ENCODE measurements around the gene FADS2.

FADS2 gene

GRCh38 chr11:61902313-61902712 lies 74.2 kb downstream of the FADS2 start:
- Histone ChIP-seq H3K27ac (ENCODE audit: low read depth, low read length) (no peak overlapping the region), H3K36me3 (ENCODE audit: control insufficient read depth, insufficient read depth, low read length) (no peaks in the 10 kb centered on the region), H3K4me1 (ENCODE audit: control insufficient read depth, insufficient read depth, low read length) (peaks cover 20% of the 10 kb centered on the region), H3K9ac (ENCODE audit: low read length) (no peak overlapping the region), H3K27me3 (ENCODE audit: control insufficient read depth, insufficient read depth, low read length) (no peaks in the 10 kb centered on the region), H3K9me3 (ENCODE audit: control insufficient read depth, insufficient read depth, low read depth, low read length) (no peaks in the 10 kb centered on the region), H3K4me3 (ENCODE audit: low read depth, low read length) (no peak overlapping the region)

GRCh38 chr11:61903845-61904244 lies 75.7 kb downstream of the FADS2 start:
- H3K9ac ChIP-seq (ENCODE audit: low read length), result no peak overlapping the region
- H3K27me3 ChIP-seq (ENCODE audit: control insufficient read depth, insufficient read depth, low read length), result no peaks in the 10 kb centered on the region
- no peak overlapping the region for H3K4me3 ChIP-seq (ENCODE audit: low read depth, low read length)

GRCh38 chr11:61904539-61905048 lies 76.5 kb downstream of the FADS2 start:
- Histone ChIP-seq H3K9me3 (ENCODE audit: control insufficient read depth, insufficient read depth, low read depth, low read length) (no peaks in the 10 kb centered on the region), H3K36me3 (ENCODE audit: control insufficient read depth, insufficient read depth, low read length) (no peaks in the 10 kb centered on the region), H3K9ac (ENCODE audit: low read length) (no peak overlapping the region), H3K4me1 (ENCODE audit: control insufficient read depth, insufficient read depth, low read length) (peaks cover 25% of the 10 kb centered on the region), H3K27me3 (ENCODE audit: control insufficient read depth, insufficient read depth, low read length) (no peaks in the 10 kb centered on the region), H3K27ac (ENCODE audit: low read depth, low read length) (no peak overlapping the region), H3K4me3 (ENCODE audit: low read depth, low read length) (peak overlapping the region; percentile 15)

More at GRCh38 chr11:61903845-61904244, 75.7 kb downstream of the FADS2 start:
- Histone ChIP-seq H3K36me3 (ENCODE audit: control insufficient read depth, insufficient read depth, low read length) (no peaks in the 10 kb centered on the region), H3K27ac (ENCODE audit: low read depth, low read length) (no peak overlapping the region), H3K4me1 (ENCODE audit: control insufficient read depth, insufficient read depth, low read length) (peaks cover 21% of the 10 kb centered on the region), H3K9me3 (ENCODE audit: control insufficient read depth, insufficient read depth, low read depth, low read length) (no peaks in the 10 kb centered on the region)

- H3K27me3 ChIP-seq (ENCODE audit: control insufficient read depth, insufficient read depth, low read length), result no peaks in the 10 kb centered on the region
- H3K9ac ChIP-seq (ENCODE audit: low read length), result no peak overlapping the region
- no peak overlapping the region for H3K27ac ChIP-seq (ENCODE audit: low read depth, low read length)
- H3K36me3 ChIP-seq (ENCODE audit: control insufficient read depth, insufficient read depth, low read length), result no peaks in the 10 kb centered on the region
- no peaks in the 10 kb centered on the region for H3K9me3 ChIP-seq (ENCODE audit: control insufficient read depth, insufficient read depth, low read depth, low read length)
- peaks cover 25% of the 10 kb centered on the region for H3K4me1 ChIP-seq (ENCODE audit: control insufficient read depth, insufficient read depth, low read length)
- no peak overlapping the region for H3K4me3 ChIP-seq (ENCODE audit: low read depth, low read length)
These were observed 77.1 kb downstream of the FADS2 start for GRCh38 chr11:61905067-61905696.

GRCh38 chr11:61905801-61906521 lies 77.9 kb downstream of the FADS2 start:
- H3K36me3 ChIP-seq (ENCODE audit: control insufficient read depth, insufficient read depth, low read length), result no peaks in the 10 kb centered on the region
- H3K9me3 ChIP-seq (ENCODE audit: control insufficient read depth, insufficient read depth, low read depth, low read length), result no peaks in the 10 kb centered on the region
- H3K27me3 ChIP-seq (ENCODE audit: control insufficient read depth, insufficient read depth, low read length), result no peaks in the 10 kb centered on the region
- no peak overlapping the region for H3K4me3 ChIP-seq (ENCODE audit: low read depth, low read length)
- H3K27ac ChIP-seq (ENCODE audit: low read depth, low read length), result no peak overlapping the region
- no peak overlapping the region for H3K9ac ChIP-seq (ENCODE audit: low read length)
- H3K4me1 ChIP-seq (ENCODE audit: control insufficient read depth, insufficient read depth, low read length), result peaks cover 25% of the 10 kb centered on the region

- no peak overlapping the region for H3K9ac ChIP-seq (ENCODE audit: low read length)
- H3K4me3 ChIP-seq (ENCODE audit: low read depth, low read length), result no peak overlapping the region
- no peaks in the 10 kb centered on the region for H3K27me3 ChIP-seq (ENCODE audit: control insufficient read depth, insufficient read depth, low read length)
- H3K4me1 ChIP-seq (ENCODE audit: control insufficient read depth, insufficient read depth, low read length), result peaks cover 25% of the 10 kb centered on the region
- no peaks in the 10 kb centered on the region for H3K9me3 ChIP-seq (ENCODE audit: control insufficient read depth, insufficient read depth, low read depth, low read length)
- H3K36me3 ChIP-seq (ENCODE audit: control insufficient read depth, insufficient read depth, low read length), result no peaks in the 10 kb centered on the region
- no peak overlapping the region for H3K27ac ChIP-seq (ENCODE audit: low read depth, low read length)
These were observed 78.4 kb downstream of the FADS2 start for GRCh38 chr11:61906522-61906909.

- Histone ChIP-seq H3K9me3 (ENCODE audit: control insufficient read depth, insufficient read depth, low read depth, low read length) (no peaks in the 10 kb centered on the region), H3K4me3 (ENCODE audit: low read depth, low read length) (no peak overlapping the region), H3K4me1 (ENCODE audit: control insufficient read depth, insufficient read depth, low read length) (peaks cover 25% of the 10 kb centered on the region), H3K9ac (ENCODE audit: low read length) (no peak overlapping the region), H3K27ac (ENCODE audit: low read depth, low read length) (no peak overlapping the region), H3K36me3 (ENCODE audit: control insufficient read depth, insufficient read depth, low read length) (no peaks in the 10 kb centered on the region), H3K27me3 (ENCODE audit: control insufficient read depth, insufficient read depth, low read length) (no peaks in the 10 kb centered on the region)
These were observed 79.2 kb downstream of the FADS2 start for GRCh38 chr11:61907282-61907681.

GRCh38 chr11:61907871-61908729 lies 80.0 kb downstream of the FADS2 start:
- peaks cover 24% of the 10 kb centered on the region for H3K4me1 ChIP-seq (ENCODE audit: control insufficient read depth, insufficient read depth, low read length)
- H3K4me3 ChIP-seq (ENCODE audit: low read depth, low read length), result no peak overlapping the region
- H3K27ac ChIP-seq (ENCODE audit: low read depth, low read length), result no peak overlapping the region
- H3K9ac ChIP-seq (ENCODE audit: low read length), result no peak overlapping the region
- H3K36me3 ChIP-seq (ENCODE audit: control insufficient read depth, insufficient read depth, low read length), result no peaks in the 10 kb centered on the region
- H3K9me3 ChIP-seq (ENCODE audit: control insufficient read depth, insufficient read depth, low read depth, low read length), result no peaks in the 10 kb centered on the region
- H3K27me3 ChIP-seq (ENCODE audit: control insufficient read depth, insufficient read depth, low read length), result no peaks in the 10 kb centered on the region

GRCh38 chr11:61908730-61909316 lies 80.7 kb downstream of the FADS2 start:
- no peak overlapping the region for H3K27ac ChIP-seq (ENCODE audit: low read depth, low read length)
- no peaks in the 10 kb centered on the region for H3K9me3 ChIP-seq (ENCODE audit: control insufficient read depth, insufficient read depth, low read depth, low read length)
- no peaks in the 10 kb centered on the region for H3K27me3 ChIP-seq (ENCODE audit: control insufficient read depth, insufficient read depth, low read length)
- H3K4me3 ChIP-seq (ENCODE audit: low read depth, low read length), result no peak overlapping the region
- no peak overlapping the region for H3K9ac ChIP-seq (ENCODE audit: low read length)
- H3K36me3 ChIP-seq (ENCODE audit: control insufficient read depth, insufficient read depth, low read length), result no peaks in the 10 kb centered on the region
- H3K4me1 ChIP-seq (ENCODE audit: control insufficient read depth, insufficient read depth, low read length), result peaks cover 27% of the 10 kb centered on the region

GRCh38 chr11:61910187-61911127 lies 82.4 kb downstream of the FADS2 start:
- Histone ChIP-seq H3K4me1 (ENCODE audit: control insufficient read depth, insufficient read depth, low read length) (peaks cover 15% of the 10 kb centered on the region), H3K36me3 (ENCODE audit: control insufficient read depth, insufficient read depth, low read length) (no peaks in the 10 kb centered on the region), H3K4me3 (ENCODE audit: low read depth, low read length) (no peak overlapping the region), H3K9me3 (ENCODE audit: control insufficient read depth, insufficient read depth, low read depth, low read length) (no peaks in the 10 kb centered on the region), H3K27me3 (ENCODE audit: control insufficient read depth, insufficient read depth, low read length) (no peaks in the 10 kb centered on the region), H3K9ac (ENCODE audit: low read length) (no peak overlapping the region), H3K27ac (ENCODE audit: low read depth, low read length) (no peak overlapping the region)
